HEK293 (cell line): ENCODE data around the gene UBE2Q2.
"Not testable (repeated sequence)": the region's sequence is repeated elsewhere in the genome, so short reads cannot be mapped to it uniquely, and the experiment has no call there.

ENCODE experiments used
- ZBTB7A ChIP-seq: fragments of 450-650 bp; formaldehyde crosslinking; IDR thresholded peaks from 2 replicates; pipeline ENCODE4 v1.5.1; 2016; ENCODE audit warnings: low read depth, missing biosample characterization, missing genetic modification characterization
- ZNF23 ChIP-seq: fragments of 450-650 bp; formaldehyde crosslinking; IDR thresholded peaks from 2 replicates; pipeline ENCODE4 v1.5.1; 2016; ENCODE audit warnings: missing biosample characterization, missing genetic modification characterization, borderline replicate concordance
- TF ChIP-seq, protein P1 (sequence below): fragments of 450-650 bp; formaldehyde crosslinking; IDR thresholded peaks from 2 replicates; pipeline ENCODE4 v1.5.1; 2016; ENCODE audit warnings: missing biosample characterization, missing genetic modification characterization
- TF ChIP-seq, protein P2 (sequence below): fragments of 450-650 bp; formaldehyde crosslinking; IDR thresholded peaks from 2 replicates; pipeline ENCODE4 v1.5.1; 2016; ENCODE audit warnings: missing biosample characterization, missing genetic modification characterization

DNA sequence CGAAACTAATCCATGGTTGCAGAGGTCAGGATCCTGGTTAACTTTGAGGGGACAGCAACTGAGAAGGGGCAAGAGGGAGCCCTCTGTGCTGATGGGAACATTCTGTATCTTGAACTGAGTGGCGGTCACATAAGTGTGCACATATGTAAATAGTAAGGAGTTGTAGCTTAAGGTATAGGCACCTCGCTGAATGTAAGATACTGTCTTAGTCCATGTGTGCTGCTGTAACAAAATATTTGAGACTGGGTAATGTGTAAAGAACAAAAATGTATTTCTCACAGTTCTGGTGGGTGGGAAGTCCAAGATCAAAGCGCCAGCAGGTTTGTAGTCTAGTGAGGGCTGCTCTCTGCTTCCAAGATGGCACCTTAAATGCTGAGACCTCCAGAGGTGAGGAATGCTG lies 42.8 kb upstream of the UBE2Q2 start:
- TF ChIP-seq, protein P1, sequence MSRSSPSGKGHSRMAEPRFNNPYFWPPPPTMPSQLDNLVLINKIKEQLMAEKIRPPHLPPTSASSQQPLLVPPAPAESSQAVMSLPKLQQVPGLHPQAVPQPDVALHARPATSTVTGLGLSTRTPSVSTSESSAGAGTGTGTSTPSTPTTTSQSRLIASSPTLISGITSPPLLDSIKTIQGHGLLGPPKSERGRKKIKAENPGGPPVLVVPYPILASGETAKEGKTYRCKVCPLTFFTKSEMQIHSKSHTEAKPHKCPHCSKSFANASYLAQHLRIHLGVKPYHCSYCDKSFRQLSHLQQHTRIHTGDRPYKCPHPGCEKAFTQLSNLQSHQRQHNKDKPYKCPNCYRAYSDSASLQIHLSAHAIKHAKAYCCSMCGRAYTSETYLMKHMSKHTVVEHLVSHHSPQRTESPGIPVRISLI (tag by site-specific recombination), result not testable (repeated sequence)
- TF ChIP-seq, protein P2, sequence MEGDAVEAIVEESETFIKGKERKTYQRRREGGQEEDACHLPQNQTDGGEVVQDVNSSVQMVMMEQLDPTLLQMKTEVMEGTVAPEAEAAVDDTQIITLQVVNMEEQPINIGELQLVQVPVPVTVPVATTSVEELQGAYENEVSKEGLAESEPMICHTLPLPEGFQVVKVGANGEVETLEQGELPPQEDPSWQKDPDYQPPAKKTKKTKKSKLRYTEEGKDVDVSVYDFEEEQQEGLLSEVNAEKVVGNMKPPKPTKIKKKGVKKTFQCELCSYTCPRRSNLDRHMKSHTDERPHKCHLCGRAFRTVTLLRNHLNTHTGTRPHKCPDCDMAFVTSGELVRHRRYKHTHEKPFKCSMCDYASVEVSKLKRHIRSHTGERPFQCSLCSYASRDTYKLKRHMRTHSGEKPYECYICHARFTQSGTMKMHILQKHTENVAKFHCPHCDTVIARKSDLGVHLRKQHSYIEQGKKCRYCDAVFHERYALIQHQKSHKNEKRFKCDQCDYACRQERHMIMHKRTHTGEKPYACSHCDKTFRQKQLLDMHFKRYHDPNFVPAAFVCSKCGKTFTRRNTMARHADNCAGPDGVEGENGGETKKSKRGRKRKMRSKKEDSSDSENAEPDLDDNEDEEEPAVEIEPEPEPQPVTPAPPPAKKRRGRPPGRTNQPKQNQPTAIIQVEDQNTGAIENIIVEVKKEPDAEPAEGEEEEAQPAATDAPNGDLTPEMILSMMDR, result not testable (repeated sequence)
- TF ChIP-seq ZBTB7A; ZNF23 (tag by site-specific recombination): not testable (repeated sequence)
